Measurements from ENCODE around the gene SDHAF4.

The SDHAF4 gene

DNA sequence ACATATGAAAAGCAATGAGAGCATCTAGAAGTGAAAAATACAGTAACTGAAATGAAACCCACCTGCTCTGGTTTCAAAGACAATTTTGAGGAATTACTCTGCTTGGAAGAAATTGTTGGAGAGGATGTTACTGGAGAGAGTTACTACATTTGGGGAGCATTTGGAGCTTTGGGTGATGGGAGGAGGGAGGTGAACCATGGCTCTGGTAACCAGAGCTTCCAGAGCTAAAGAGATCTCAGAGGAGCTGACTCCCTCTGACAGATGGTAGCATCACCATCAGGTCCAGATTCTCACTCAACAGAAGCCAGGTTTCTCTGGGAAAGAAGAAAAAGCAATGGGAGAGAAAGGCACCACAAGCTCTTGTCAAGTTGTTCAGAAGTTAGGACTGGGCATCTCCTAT is 58.7 kb downstream of the SDHAF4 start:
- TF ChIP-seq, protein P1, sequence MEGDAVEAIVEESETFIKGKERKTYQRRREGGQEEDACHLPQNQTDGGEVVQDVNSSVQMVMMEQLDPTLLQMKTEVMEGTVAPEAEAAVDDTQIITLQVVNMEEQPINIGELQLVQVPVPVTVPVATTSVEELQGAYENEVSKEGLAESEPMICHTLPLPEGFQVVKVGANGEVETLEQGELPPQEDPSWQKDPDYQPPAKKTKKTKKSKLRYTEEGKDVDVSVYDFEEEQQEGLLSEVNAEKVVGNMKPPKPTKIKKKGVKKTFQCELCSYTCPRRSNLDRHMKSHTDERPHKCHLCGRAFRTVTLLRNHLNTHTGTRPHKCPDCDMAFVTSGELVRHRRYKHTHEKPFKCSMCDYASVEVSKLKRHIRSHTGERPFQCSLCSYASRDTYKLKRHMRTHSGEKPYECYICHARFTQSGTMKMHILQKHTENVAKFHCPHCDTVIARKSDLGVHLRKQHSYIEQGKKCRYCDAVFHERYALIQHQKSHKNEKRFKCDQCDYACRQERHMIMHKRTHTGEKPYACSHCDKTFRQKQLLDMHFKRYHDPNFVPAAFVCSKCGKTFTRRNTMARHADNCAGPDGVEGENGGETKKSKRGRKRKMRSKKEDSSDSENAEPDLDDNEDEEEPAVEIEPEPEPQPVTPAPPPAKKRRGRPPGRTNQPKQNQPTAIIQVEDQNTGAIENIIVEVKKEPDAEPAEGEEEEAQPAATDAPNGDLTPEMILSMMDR (IDR thresholded peaks at IDR 0.05; ENCODE audit: extremely low read depth, missing control alignments) = no peak
- no peak for DNase-seq (ENCODE audit: low spot score)

DNA sequence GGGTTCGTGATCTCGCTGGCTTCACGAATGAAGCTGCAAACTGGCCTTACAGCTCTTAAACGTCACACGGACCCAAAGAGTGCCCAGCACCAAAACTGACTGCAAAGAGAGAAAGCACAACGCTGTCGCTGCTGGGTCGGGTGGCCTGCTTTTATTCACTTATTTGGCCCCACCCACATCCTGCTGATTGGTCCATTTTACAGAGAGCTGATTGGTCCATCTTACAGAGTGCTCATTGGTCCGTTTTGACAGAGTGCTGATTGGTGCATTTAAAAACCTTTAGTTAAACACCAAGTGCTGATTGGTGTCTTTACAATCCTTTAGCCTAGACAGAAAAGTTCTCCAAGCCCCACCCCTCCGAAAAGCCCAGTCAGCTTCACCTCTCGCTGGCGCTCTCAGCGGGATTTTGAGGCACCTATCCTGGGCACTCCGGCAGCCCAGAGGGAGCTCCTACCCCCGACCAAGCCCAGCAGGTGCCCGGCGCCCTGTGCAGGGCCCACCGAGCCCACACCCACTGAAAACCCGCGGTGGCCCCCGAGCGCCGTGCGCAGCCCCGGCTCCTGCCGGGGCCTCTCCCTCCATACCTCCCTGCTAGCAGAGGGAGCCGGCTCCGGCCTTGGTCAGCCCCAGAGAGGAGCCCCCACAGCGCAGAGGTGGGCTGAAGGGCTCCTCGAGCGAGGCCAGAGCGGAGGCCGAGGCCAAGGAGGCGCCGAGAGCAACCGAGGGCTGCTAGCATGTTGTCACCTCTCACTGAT is 60.9 kb downstream of the SDHAF4 start:
- DNase-seq (ENCODE audit: low spot score) = no peak
- TF ChIP-seq, protein P1 (IDR thresholded peaks at IDR 0.05; ENCODE audit: extremely low read depth, missing control alignments) = no peak

DNA sequence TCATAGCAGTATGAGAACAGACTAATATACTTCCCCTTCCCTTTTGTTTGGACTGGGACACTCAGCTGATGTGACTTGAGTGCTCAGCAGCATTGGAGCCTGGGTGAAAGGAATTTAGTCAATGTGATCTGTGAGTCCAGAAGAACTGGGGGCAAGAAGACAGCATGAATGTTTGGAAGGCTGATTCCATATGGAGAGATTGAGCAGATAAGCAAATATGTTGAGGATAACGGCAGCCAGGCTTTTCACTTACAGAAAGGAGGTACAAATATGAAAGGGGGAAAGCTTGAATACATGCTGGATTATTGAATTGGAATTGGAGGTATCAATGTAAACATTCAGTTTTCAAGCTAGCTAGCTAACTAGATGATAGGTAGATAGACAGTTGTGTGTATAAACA is 63.2 kb downstream of the SDHAF4 start:
- TF ChIP-seq, protein P1 (IDR thresholded peaks at IDR 0.05; ENCODE audit: extremely low read depth, missing control alignments) = no peak
- DNase-seq (ENCODE audit: low spot score) = no peak

DNA sequence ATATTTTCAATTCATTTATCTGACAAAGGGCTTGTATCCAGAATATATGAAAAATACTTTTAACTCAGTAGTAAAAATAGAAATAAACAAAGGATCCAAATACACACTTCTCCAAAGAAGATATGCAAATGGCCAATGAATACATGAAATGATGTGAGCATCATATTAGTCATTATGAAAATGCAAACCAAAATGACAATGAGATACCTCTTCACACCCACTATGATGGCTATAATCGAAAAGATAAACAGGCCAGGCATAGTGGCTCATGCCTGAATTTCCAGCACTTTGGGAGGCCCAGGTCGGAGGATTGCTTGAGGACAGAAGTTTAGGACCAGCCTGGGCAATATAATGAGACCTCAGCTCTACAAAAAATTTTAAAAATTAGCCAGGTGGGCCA is 67.1 kb downstream of the SDHAF4 start:
- TF ChIP-seq, protein P1 (IDR thresholded peaks at IDR 0.05; ENCODE audit: extremely low read depth, missing control alignments) = no peak
- DNase-seq (ENCODE audit: low spot score) = no peak

DNA sequence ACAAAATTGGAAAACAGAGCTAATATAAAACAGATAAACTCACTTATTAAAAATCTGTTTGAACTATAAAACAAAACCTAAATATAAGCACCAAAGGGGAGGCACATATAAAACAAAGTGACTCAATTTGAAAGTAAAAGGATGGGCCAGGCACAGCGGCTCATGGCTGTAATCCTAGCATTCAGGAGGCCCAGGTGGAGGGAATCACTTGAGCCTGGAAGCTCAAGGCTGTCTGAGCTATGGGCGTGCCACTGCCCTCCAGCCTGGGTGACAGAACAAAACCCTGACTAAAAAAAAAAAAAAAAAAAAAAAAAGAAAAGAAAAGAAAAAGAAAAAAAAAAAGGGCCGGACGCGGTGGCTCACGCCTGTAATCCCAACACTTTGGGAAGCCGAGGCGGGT is 69.9 kb downstream of the SDHAF4 start:
- DNase-seq (ENCODE audit: low spot score) = no peak

DNA sequence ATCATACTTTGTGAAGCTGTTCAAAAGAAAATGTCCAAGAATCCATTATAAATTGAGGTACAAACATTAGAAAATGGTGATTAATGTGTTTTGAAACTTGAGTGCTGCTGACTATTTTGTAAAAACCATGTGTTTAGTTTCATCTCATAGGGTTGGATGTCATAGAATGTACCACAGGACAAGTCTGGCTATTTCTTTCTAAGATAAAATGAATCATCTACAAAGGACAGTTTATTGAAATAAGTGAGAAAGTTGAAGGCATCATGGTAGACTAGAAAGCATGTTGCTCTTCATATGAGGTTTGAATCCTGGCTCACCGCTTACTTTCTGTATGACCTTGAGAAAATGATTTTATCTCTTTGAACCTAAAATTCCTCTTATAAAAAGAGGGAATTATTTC is 71.7 kb downstream of the SDHAF4 start:
- no peak for DNase-seq (ENCODE audit: low spot score)
- TF ChIP-seq, protein P1 (IDR thresholded peaks at IDR 0.05; ENCODE audit: extremely low read depth, missing control alignments) = no peak

More for the DNA sequence above, 69.9 kb downstream of the SDHAF4 start:
- TF ChIP-seq, protein P1 (IDR thresholded peaks at IDR 0.05; ENCODE audit: extremely low read depth, missing control alignments) = no peak
